ENCODE results near the gene INPP5B. TPM values are rescaled to one million over a fixed set of nuclear protein-coding genes. Genes with fewer than 3 reads are reported as not detected.

The INPP5B gene
- total and polyA plus RNA-seq, 2 donors from 2014 or later, result 8.4 to 32.9 TPM

- no peak for DNase-seq
- H3K9ac ChIP-seq (ENCODE audit: low read length in 3 of 3), result no peak overlapping the region
- no peak overlapping the region for H3K4me3 ChIP-seq (ENCODE audit: low read length in 3 of 3)
- H3K27me3 ChIP-seq (ENCODE audit: control insufficient read depth, insufficient read depth, low read length), result no peaks in the 10 kb centered on the region
- peaks cover 0 to 3% (median 0%) of the 10 kb centered on the region in 3 donors for H3K4me1 ChIP-seq (ENCODE audit: control insufficient read depth in 2 of 3, insufficient read depth in 2 of 3, low read depth in 1 of 3, low read length in 3 of 3)
- H3K27ac ChIP-seq (ENCODE audit: low read depth in 2 of 2, low read length in 2 of 2), result no peak overlapping the region
- no peak for FAIRE-seq
- intact Hi-C loops (cut with DNase I), result no loop called here
- H3K9me3 ChIP-seq (ENCODE audit: control insufficient read depth in 2 of 3, insufficient read depth in 1 of 3, low read length in 3 of 3), result no peaks in the 10 kb centered on the region
- peaks cover 0 to 11% (median 3%) of the 10 kb centered on the region in 3 donors for H3K36me3 ChIP-seq (ENCODE audit: control insufficient read depth in 2 of 3, insufficient read depth in 3 of 3, low read length in 3 of 3)
- no peak for TF ChIP-seq CTCF (IDR thresholded peaks at IDR 0.05; ENCODE audit: borderline replicate concordance, extremely low read depth, insufficient read depth)
Measured at GRCh38 chr1:37851782-37852210, 95.1 kb downstream of the INPP5B start.

DNA sequence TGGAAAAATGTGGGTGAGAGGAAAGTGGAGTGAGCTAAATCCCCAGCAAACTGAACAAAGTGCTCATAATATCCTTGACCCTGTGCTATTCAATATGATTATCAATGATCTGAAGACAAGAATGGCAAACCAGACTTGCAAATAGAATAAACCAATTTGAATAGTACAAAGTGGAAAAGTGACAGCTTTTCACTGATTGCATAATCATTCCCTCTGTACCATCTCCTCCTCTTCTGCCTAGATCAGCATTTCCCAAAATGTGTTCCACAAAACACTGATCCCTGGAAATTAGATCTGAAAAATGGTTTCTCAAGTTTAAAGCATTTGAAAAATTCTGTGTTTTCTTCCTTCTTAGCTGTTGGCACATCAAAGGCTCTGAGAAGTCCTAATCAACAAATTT, 95.6 kb downstream of the INPP5B start:
- no peaks in the 10 kb centered on the region for H3K27me3 ChIP-seq (ENCODE audit: control insufficient read depth, insufficient read depth, low read length)
- no peak overlapping the region for H3K9ac ChIP-seq (ENCODE audit: low read length in 3 of 3)
- H3K9me3 ChIP-seq (ENCODE audit: control insufficient read depth in 2 of 3, insufficient read depth in 1 of 3, low read length in 3 of 3), result no peaks in the 10 kb centered on the region
- no peak overlapping the region for H3K27ac ChIP-seq (ENCODE audit: low read depth in 2 of 2, low read length in 2 of 2)
- H3K4me3 ChIP-seq (ENCODE audit: low read length in 3 of 3), result no peak overlapping the region
- FAIRE-seq, result no peak
- peaks cover 0 to 11% (median 3%) of the 10 kb centered on the region in 3 donors for H3K36me3 ChIP-seq (ENCODE audit: control insufficient read depth in 2 of 3, insufficient read depth in 3 of 3, low read length in 3 of 3)
- H3K4me1 ChIP-seq (ENCODE audit: control insufficient read depth in 2 of 3, insufficient read depth in 2 of 3, low read depth in 1 of 3, low read length in 3 of 3), result peaks cover 0 to 3% (median 0%) of the 10 kb centered on the region in 3 donors
- no peak for DNase-seq
- intact Hi-C loops (cut with DNase I), result no loop called here
- TF ChIP-seq CTCF (IDR thresholded peaks at IDR 0.05; ENCODE audit: borderline replicate concordance, extremely low read depth, insufficient read depth), result no peak

GRCh38 chr1:37850352-37850955, 96.4 kb downstream of the INPP5B start:
- no peak for TF ChIP-seq CTCF (IDR thresholded peaks at IDR 0.05; ENCODE audit: borderline replicate concordance, extremely low read depth, insufficient read depth)
- Histone ChIP-seq H3K9ac (ENCODE audit: low read length in 3 of 3) (no peak overlapping the region), H3K27me3 (ENCODE audit: control insufficient read depth, insufficient read depth, low read length) (no peaks in the 10 kb centered on the region), H3K9me3 (ENCODE audit: control insufficient read depth in 2 of 3, insufficient read depth in 1 of 3, low read length in 3 of 3) (no peaks in the 10 kb centered on the region), H3K4me3 (ENCODE audit: low read length in 3 of 3) (no peak overlapping the region), H3K4me1 (ENCODE audit: control insufficient read depth in 2 of 3, insufficient read depth in 2 of 3, low read depth in 1 of 3, low read length in 3 of 3) (peaks cover 0 to 3% (median 0%) of the 10 kb centered on the region in 3 donors), H3K36me3 (ENCODE audit: control insufficient read depth in 2 of 3, insufficient read depth in 3 of 3, low read length in 3 of 3) (peaks cover 0 to 11% (median 3%) of the 10 kb centered on the region in 3 donors), H3K27ac (ENCODE audit: low read depth in 2 of 2, low read length in 2 of 2) (no peak overlapping the region)
- intact Hi-C loops (cut with DNase I), result no loop called here
- no peak for DNase-seq
- no peak for FAIRE-seq

All from kidney (tissue), 14 donors.